Activated T-cell treated with anti-CD3 and anti-CD28 coated beads, Interleukin-2, amount 50 U/mL, for 4 hours (primary cell): ENCODE measurements around the gene CEP72. TPM values are rescaled to one million over a fixed set of nuclear protein-coding genes. Genes with fewer than 3 reads are reported as not detected.
"Not testable (repeated sequence)": the region's sequence is repeated elsewhere in the genome, so short reads cannot be mapped to it uniquely, and the experiment has no call there.

Source experiments
- ATAC-seq, 2 donors: fragments of 200-7000 bp; cut with Tn5 transposase; one replicate each; pipeline ENCODE4 v1.10.0; 2021
- DNase-seq: peaks from one replicate; pipeline ENCODE4 v3.0.0-alpha.2; 2020
- H3K27me3 Mint-ChIP-seq: one replicate; pipeline ENCODE4 v1.8.0; 2021; ENCODE audit warnings: low read depth, mixed read lengths
- H3K36me3 Mint-ChIP-seq: one replicate; pipeline ENCODE4 v1.8.0; 2022; ENCODE audit warnings: mixed read lengths; ENCODE audit not compliant: insufficient read depth
- H3K4me1 Mint-ChIP-seq: one replicate; pipeline ENCODE4 v1.8.0; 2021; ENCODE audit warnings: low read depth, mixed read lengths
- H3K4me3 Mint-ChIP-seq: one replicate; pipeline ENCODE4 v1.8.0; 2021; ENCODE audit warnings: mild to moderate bottlenecking, moderate library complexity, mixed read lengths
- H3K9me3 Mint-ChIP-seq: one replicate; pipeline ENCODE4 v1.8.0; 2021; ENCODE audit warnings: mixed read lengths
- total RNA-seq, 3 donors: library from RNA; stranded (reverse); gene quantifications; one replicate each; pipeline ENCODE4 v1.2.1, GENCODE V29; 2021

The CEP72 gene
- total RNA-seq, 3 donors from 2014 or later: 19.7 to 20.4 (median 19.9) TPM

GRCh38 chr5:573976-574375 is 38.2 kb upstream of the CEP72 start:
- Mint-ChIP-seq H3K4me1 (no peaks in the 10 kb centered on the region), H3K4me3 (no peak overlapping the region), H3K9me3 (peaks cover 24% of the 10 kb centered on the region), H3K36me3 (peaks cover 2% of the 10 kb centered on the region), H3K27me3 (peaks cover 19% of the 10 kb centered on the region)
- DNase-seq: no peak
- ATAC-seq: no peak

DNA sequence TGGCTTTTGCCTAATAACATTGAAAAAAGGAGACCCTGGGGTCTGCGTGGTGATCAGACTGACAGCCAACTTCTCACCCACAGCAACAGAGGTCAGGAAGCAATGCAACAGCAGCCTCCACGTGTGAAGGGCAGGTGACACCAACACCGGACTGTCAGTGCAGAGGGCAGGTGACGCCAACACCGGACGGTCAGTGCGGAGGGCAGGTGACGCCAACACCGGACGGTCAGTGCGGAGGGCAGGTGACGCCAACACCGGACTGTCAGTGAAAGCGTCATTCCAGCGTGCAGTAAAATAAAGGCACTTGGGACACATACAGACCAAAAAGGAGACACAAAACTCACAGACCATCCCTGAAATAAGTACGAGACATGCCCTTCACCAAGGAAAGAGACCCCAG is 37.2 kb upstream of the CEP72 start:
- DNase-seq (no peak), ATAC-seq (no peak)
- no peak overlapping the region for H3K4me3 Mint-ChIP-seq
- H3K9me3 Mint-ChIP-seq: peaks cover 24% of the 10 kb centered on the region
- H3K27me3 Mint-ChIP-seq: peaks cover 20% of the 10 kb centered on the region
- H3K4me1 Mint-ChIP-seq: no peaks in the 10 kb centered on the region
- peaks cover 2% of the 10 kb centered on the region for H3K36me3 Mint-ChIP-seq

DNA sequence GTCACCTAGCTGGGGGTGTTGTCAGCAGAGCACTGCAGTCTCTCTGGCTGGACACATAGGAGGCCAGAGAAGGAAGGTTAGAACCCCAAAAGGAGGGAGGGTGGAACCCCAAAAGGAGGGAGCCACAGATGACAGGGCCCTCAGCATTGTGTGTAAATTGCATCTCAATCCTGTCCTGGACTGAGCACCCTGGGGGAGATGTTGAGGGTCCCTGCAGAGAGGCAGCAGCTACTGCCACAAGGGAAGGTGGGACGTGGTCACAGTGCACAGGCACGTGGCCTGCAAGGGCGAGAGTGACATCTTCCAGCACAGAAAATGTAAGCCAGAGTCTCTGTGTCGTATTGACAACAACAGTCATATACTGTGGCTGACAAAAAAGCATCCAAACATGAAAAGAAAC is 36.5 kb upstream of the CEP72 start:
- H3K27me3 Mint-ChIP-seq: peaks cover 26% of the 10 kb centered on the region
- H3K36me3 Mint-ChIP-seq: peaks cover 2% of the 10 kb centered on the region
- DNase-seq (no peak), ATAC-seq (no peak)
- no peaks in the 10 kb centered on the region for H3K4me1 Mint-ChIP-seq
- no peak overlapping the region for H3K4me3 Mint-ChIP-seq
- H3K9me3 Mint-ChIP-seq: peaks cover 24% of the 10 kb centered on the region

DNA sequence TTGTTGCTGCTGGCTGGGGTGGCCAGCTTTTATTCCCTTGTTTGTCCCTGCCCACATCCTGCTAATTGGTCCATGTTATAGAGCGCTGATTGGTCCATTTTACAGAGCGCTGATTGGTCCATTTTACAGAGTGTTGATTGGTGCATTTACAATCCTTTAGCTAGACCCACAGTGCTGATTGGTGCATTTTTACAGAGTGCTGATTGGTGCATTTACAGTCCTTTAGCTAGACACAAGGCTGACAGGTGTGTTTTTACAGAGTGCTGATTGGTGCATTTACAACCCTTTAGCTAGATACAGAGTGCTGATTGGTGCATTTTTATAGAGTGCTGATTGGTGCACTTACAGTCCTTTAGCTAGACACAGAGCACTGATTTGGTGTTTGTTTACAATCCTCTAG is 34.9 kb upstream of the CEP72 start:
- Mint-ChIP-seq H3K27me3 (peaks cover 37% of the 10 kb centered on the region), H3K9me3 (peaks cover 24% of the 10 kb centered on the region)
- not testable (repeated sequence) for H3K4me1 Mint-ChIP-seq, DNase-seq, H3K4me3 Mint-ChIP-seq, ATAC-seq, H3K36me3 Mint-ChIP-seq

DNA sequence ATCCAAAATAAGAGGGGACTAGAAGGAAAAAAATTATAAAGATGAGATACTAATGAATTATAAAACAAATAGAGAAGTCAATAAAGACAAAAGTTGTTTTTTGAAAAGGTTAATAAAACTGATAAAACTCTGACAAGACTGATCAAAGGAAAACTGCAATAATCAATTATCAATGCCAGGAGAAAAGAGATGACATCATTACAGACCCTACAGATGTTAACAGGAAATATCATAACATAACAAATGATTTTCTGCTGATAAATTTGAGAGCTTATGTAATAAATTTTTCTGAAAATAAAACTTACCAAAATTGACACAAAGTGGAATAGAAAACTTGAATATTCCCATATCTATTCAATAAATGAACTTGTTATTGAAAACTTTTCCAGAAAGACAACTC is 34.3 kb upstream of the CEP72 start:
- ATAC-seq (no peak), DNase-seq (no peak)
- H3K4me3 Mint-ChIP-seq: no peak overlapping the region

GRCh38 chr5:579211-579610 is 32.9 kb upstream of the CEP72 start:
- H3K9me3 Mint-ChIP-seq: peaks cover 24% of the 10 kb centered on the region
- H3K27me3 Mint-ChIP-seq: peaks cover 34% of the 10 kb centered on the region

More for the DNA sequence above, 34.3 kb upstream of the CEP72 start:
- Mint-ChIP-seq H3K4me1 (no peaks in the 10 kb centered on the region), H3K27me3 (peaks cover 41% of the 10 kb centered on the region), H3K9me3 (peaks cover 24% of the 10 kb centered on the region), H3K36me3 (peaks cover 2% of the 10 kb centered on the region)

GRCh38 chr5:579746-580366 is 32.3 kb upstream of the CEP72 start:
- Mint-ChIP-seq H3K4me1 (no peaks in the 10 kb centered on the region), H3K9me3 (peaks cover 24% of the 10 kb centered on the region), H3K27me3 (peaks cover 34% of the 10 kb centered on the region), H3K36me3 (peaks cover 2% of the 10 kb centered on the region), H3K4me3 (no peak overlapping the region)
- ATAC-seq: no peak
- DNase-seq: no peak

More at GRCh38 chr5:579211-579610, 32.9 kb upstream of the CEP72 start:
- Mint-ChIP-seq H3K36me3 (peaks cover 2% of the 10 kb centered on the region), H3K4me1 (no peaks in the 10 kb centered on the region), H3K4me3 (no peak overlapping the region)
- DNase-seq (no peak), ATAC-seq (no peak)

DNA sequence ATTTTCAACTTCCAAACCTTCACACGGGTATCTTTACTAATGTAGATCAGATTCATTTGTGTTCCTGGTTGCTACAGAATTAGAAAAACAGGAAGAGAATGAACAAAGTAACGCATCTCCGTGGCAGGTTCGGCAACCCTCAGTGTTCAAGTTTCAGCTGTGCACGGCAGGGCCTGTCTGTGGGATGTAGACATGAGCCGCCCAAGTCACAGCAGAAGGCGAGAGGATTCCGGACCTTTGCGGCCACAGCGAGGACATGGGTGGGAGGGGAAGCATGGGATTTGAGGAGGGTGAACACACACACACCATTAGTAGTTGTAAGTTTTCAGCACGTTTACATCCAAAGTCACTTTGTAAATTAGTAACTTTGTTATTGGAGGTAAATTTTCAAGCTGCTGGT is 31.7 kb upstream of the CEP72 start:
- H3K27me3 Mint-ChIP-seq: peaks cover 34% of the 10 kb centered on the region
- peaks cover 2% of the 10 kb centered on the region for H3K36me3 Mint-ChIP-seq
- DNase-seq (no peak), ATAC-seq (no peak)
- no peaks in the 10 kb centered on the region for H3K4me1 Mint-ChIP-seq
- no peak overlapping the region for H3K4me3 Mint-ChIP-seq
- H3K9me3 Mint-ChIP-seq: peaks cover 21% of the 10 kb centered on the region

- no peak for ATAC-seq
- Mint-ChIP-seq H3K27me3 (peaks cover 36% of the 10 kb centered on the region), H3K36me3 (peaks cover 2% of the 10 kb centered on the region)
Observed at GRCh38 chr5:581266-581665, 30.9 kb upstream of the CEP72 start.

GRCh38 chr5:581941-582340 is 30.2 kb upstream of the CEP72 start:
- Mint-ChIP-seq H3K36me3 (no peaks in the 10 kb centered on the region), H3K27me3 (peaks cover 33% of the 10 kb centered on the region), H3K4me3 (no peak overlapping the region), H3K4me1 (no peaks in the 10 kb centered on the region), H3K9me3 (peaks cover 9% of the 10 kb centered on the region)
- ATAC-seq (no peak), DNase-seq (no peak)

More at GRCh38 chr5:581266-581665, 30.9 kb upstream of the CEP72 start:
- no peaks in the 10 kb centered on the region for H3K4me1 Mint-ChIP-seq
- no peak for DNase-seq
- peaks cover 13% of the 10 kb centered on the region for H3K9me3 Mint-ChIP-seq
- H3K4me3 Mint-ChIP-seq: no peak overlapping the region

DNA sequence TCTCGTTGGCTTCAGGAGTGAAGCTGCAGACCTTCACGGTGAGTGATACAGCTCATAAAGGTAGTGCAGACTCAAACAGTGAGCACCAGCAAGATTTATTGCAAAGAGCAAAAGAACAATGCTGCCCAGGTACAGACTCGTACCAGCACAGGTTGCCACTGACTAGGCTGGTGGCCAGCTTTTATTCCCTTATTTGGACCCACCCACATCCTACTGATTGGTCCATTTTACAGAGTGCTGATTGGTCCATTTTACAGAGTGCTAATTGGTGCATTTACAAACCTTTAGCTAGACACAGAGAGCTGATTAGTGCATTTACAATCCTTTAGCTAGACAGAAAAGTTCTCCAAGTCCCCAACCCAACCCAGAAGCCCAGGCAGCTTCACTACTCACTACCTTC is 29.7 kb upstream of the CEP72 start:
- DNase-seq, H3K4me1 Mint-ChIP-seq, ATAC-seq, H3K36me3 Mint-ChIP-seq, H3K4me3 Mint-ChIP-seq, H3K9me3 Mint-ChIP-seq: not testable (repeated sequence)
- peaks cover 33% of the 10 kb centered on the region for H3K27me3 Mint-ChIP-seq

DNA sequence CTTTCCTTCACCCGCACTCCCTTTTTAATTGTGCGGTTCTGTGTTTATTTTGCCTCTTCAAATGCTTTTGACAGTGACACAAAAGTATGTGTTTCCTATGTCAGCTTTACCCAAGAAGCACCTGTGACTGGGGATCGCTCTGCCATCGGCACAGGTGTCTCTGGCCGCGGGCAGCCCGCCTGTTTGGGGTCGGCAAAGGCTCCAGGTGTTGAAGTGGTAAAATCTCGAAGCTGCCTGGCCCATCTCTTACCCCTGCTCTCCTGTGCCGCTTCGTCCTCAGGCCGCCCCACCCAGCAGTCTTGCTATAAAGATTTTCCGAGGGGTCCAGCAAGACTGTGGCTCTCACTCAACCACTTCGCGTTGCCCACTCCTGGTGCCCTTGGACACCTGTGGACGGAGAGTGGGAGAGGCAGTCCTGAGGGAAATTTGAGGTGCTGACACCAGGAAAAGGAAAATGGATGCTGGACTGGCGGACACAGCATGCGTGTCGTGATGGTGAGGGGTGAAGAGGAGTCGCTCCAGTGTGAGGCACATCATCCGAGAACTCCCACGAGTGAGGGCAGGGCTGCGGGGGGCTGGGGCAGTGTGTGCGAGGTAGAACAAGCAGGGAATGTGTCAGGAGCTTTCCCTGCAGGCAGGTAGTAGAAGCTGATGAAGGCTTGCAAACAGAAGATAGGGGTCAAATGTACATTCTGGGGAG is 29.1 kb upstream of the CEP72 start:
- Mint-ChIP-seq H3K9me3 (peaks cover under 1% of the 10 kb centered on the region), H3K4me1 (no peaks in the 10 kb centered on the region), H3K27me3 (peaks cover 34% of the 10 kb centered on the region), H3K4me3 (no peak overlapping the region), H3K36me3 (no peaks in the 10 kb centered on the region)
- DNase-seq (no peak), ATAC-seq (no peak)

DNA sequence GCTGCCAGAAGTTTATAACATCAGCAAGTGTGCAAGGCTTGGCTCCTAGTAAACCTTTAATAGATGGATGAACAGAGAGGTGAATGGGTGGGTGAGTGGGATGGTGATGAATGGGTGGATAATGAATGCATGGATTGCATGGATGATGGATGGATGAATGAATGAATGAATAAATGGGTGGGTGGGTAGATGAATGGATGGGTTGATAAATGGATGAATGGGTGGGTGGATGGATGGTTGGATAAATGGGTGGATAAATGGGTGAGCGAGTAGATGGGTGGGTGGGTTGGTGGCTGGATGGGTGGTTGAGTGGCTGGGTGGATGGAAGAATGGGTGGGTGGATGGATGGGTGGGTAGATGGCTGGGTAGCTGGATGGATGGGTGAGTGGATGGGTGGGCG is 28.5 kb upstream of the CEP72 start:
- Mint-ChIP-seq H3K36me3 (no peaks in the 10 kb centered on the region), H3K27me3 (peaks cover 31% of the 10 kb centered on the region), H3K4me1 (no peaks in the 10 kb centered on the region), H3K9me3 (no peaks in the 10 kb centered on the region), H3K4me3 (no peak overlapping the region)
- no peak for ATAC-seq
- DNase-seq: no peak

GRCh38 chr5:584216-584615 is 27.9 kb upstream of the CEP72 start:
- DNase-seq: no peak
- ATAC-seq: no peak
- H3K36me3 Mint-ChIP-seq: no peaks in the 10 kb centered on the region
- no peaks in the 10 kb centered on the region for H3K4me1 Mint-ChIP-seq
- no peak overlapping the region for H3K4me3 Mint-ChIP-seq
- H3K27me3 Mint-ChIP-seq: peaks cover 29% of the 10 kb centered on the region
- H3K9me3 Mint-ChIP-seq: no peaks in the 10 kb centered on the region

DNA sequence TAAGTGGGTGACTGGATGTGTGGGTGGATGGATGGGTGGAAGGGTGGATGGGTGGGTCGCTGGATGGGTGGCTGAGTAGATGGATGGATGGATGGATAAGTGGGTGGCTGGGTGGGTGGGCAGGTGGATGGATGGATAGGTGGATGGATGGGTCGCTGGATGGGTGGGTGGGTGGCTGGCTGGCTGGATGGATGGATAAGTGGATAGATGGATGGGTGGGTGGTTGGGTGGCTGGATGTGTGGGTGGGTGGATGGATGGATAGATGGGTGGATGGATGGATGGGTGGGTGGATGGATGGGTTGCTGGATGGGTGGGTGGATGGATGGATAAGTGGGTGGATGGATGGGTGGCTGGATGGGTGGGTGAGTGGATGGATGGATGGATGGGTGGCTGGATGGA is 27.3 kb upstream of the CEP72 start:
- no peak overlapping the region for H3K4me3 Mint-ChIP-seq
- H3K36me3 Mint-ChIP-seq: no peaks in the 10 kb centered on the region
- ATAC-seq: no peak
- peaks cover 35% of the 10 kb centered on the region for H3K27me3 Mint-ChIP-seq
- H3K4me1 Mint-ChIP-seq: no peaks in the 10 kb centered on the region
- DNase-seq: no peak
- H3K9me3 Mint-ChIP-seq: peaks cover 4% of the 10 kb centered on the region
